ENCODE results near the gene SH3GL3.

SH3GL3 gene

DNA sequence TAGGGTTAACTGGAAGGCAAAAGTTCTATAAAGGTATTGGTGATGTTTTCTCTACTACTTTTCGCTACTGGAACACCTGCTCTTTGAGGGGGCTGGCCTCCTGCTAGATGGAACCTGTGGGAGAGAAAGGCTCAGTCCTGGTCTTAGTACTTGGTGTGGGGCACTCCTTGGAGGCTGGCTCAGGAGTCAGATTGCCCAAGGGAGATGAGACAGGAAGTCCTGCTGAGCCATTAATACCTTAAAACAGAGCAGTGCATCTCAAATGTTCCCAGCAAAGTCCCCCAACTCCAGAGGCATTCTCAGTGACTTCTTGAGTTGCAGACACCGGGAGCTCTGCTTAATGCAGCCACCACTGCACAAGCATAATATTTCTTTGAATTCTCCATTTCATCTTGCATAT, 203.7 kb downstream of the SH3GL3 start:
- no peak for TF ChIP-seq CTCF (IDR thresholded peaks at IDR 0.05; ENCODE audit: low read depth, low read length)
- Histone ChIP-seq H3K9me3 (0 out of 2 replicates have a peak, but pooled peaks cover 2% of the 10 kb centered on the region), H3K27me3 (peaks cover 49% of the 10 kb centered on the region), H3K4me3 (ENCODE audit: low read depth, low read length) (no peak overlapping the region), H3K36me3 (no peaks in the 10 kb centered on the region), H3K4me1 (no peaks in the 10 kb centered on the region)
- DNase-seq: no peak

- DNase-seq: no peak
- Histone ChIP-seq H3K27me3 (peaks cover 49% of the 10 kb centered on the region), H3K4me1 (no peaks in the 10 kb centered on the region), H3K9me3 (0 out of 2 replicates have a peak, but pooled peaks cover 2% of the 10 kb centered on the region), H3K36me3 (no peaks in the 10 kb centered on the region), H3K4me3 (ENCODE audit: low read depth, low read length) (no peak overlapping the region)
- no peak for TF ChIP-seq CTCF (IDR thresholded peaks at IDR 0.05; ENCODE audit: low read depth, low read length)
These were observed 204.4 kb downstream of the SH3GL3 start for GRCh38 chr15:83651541-83651940.

DNA sequence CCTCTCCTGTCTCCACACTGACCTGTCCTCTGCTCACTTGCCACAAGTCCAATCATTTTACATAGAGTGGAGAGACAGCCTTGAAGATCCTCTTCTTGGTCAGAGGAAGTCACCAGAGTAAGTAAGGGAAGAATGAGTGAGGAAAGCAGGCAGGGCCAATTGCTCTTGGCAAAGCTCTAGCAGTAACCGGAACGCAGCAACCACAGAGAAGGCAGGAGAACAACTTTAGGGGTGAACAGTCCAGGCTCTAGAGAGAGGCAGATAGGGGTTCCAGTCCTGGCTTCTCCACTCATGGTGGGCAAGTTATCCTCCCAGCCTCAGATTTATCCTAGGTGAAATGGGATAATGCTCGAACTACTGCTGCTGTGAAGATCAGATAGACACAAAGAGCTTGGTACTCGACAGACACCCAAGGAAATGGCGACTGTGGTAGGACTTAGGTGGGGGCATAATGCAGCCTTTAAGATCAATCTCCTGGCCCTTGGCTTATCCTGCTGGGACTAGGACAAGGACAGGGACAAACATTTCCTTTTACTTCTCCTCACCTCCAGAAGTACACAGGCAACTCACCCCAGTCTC, 205.6 kb downstream of the SH3GL3 start:
- peaks cover 40% of the 10 kb centered on the region for H3K27me3 ChIP-seq
- no peaks in the 10 kb centered on the region for H3K4me1 ChIP-seq
- no peaks in the 10 kb centered on the region for H3K36me3 ChIP-seq
- TF ChIP-seq CTCF (IDR thresholded peaks at IDR 0.05; ENCODE audit: low read depth, low read length): no peak
- H3K9me3 ChIP-seq: 0 out of 2 replicates have a peak, but pooled peaks cover 2% of the 10 kb centered on the region
- no peak for DNase-seq
- H3K4me3 ChIP-seq (ENCODE audit: low read depth, low read length): no peak overlapping the region

DNA sequence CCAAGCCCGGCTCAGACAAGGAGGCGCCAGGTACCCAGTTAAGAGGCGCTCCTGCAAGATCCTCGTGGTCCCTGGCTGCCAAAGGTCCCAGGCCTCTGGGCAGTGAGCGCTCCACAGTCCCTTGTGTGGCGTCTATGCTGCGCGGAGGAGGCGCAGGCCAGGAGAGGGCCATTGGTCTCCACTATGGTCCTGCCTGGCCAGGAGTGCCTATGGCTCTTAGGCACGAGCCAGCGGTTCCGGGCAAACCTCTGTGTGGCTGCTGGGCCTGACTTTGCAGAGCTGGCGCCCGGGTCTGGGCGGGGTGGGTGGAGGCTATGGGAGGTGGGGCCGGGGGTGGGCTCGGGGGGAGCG, 206.1 kb downstream of the SH3GL3 start:
- no peak for TF ChIP-seq CTCF (IDR thresholded peaks at IDR 0.05; ENCODE audit: low read depth, low read length)
- Histone ChIP-seq H3K36me3 (no peaks in the 10 kb centered on the region), H3K4me3 (ENCODE audit: low read depth, low read length) (no peak overlapping the region), H3K4me1 (peaks cover 3% of the 10 kb centered on the region; the same call in 1 of the 2 replicates), H3K9me3 (0 out of 2 replicates have a peak, but pooled peaks cover 2% of the 10 kb centered on the region), H3K27me3 (peaks cover 38% of the 10 kb centered on the region)
- no peak for DNase-seq

DNA sequence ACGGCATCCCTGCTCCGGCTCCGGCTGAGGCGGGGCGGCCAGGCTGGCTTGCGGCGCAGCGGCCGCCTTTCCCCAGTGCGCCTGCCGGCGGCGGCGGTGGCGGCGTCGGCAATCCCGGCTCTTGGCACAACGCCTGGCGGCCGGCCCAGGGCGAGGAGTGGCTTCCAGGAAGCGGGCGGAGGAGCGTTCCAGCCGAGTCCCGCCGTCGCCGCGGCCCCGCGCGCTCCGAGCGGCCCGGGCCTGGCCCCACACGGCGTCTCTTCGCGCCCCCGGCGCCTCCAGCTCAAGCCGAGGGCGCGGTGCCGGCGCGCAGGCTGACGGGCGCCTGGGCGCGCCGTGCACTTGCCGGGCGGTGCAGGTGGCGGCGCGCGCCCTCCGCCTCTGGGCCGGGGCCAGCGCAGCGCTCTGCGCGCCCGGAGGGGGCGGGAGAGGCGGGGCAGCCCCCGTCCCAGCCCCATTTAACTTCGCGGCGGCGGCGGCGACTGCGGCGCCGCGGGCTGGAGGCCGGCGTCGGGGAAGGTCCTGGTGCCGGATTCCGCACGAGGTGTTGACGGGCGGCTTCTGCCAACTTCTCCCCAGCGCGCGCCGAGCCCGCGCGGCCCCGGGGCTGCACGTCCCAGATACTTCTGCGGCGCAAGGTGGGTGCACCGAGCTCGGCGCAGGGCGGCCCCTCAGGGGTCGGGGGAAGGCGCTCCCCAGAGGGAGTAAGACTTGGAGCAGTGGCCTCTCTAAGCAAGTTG, 206.7 kb downstream of the SH3GL3 start, which contains the start of gene ADAMTSL3:
Gene ADAMTSL3 (plus strand): TSS at position 485 of the 740 bp plus-strand sequence. CDS start 1,639 bp downstream, outside the sequence.
- H3K36me3 ChIP-seq: no peaks in the 10 kb centered on the region
- TF ChIP-seq CTCF (IDR thresholded peaks at IDR 0.05; ENCODE audit: low read depth, low read length): no peak
- peaks cover 3% of the 10 kb centered on the region for H3K4me1 ChIP-seq
- H3K4me3 ChIP-seq (ENCODE audit: low read depth, low read length): no peak within 1 kb of the TSS
- DNase-seq: peak; percentile 77
- H3K9me3 ChIP-seq: 0 out of 2 replicates have a peak, but pooled peaks cover 2% of the 10 kb centered on the region
- H3K27me3 ChIP-seq: peaks cover 38% of the 10 kb centered on the region
